GM19035 (cell line): ENCODE data around the gene PBOV1.
"Not testable (repeated sequence)": the region's sequence is repeated elsewhere in the genome, so short reads cannot be mapped to it uniquely, and the experiment has no call there.

ENCODE experiments used
- ATAC-seq: cut with Tn5 transposase; IDR thresholded peaks from one replicate; pipeline ENCODE4 v1.9.1; 2021; ENCODE audit not compliant: unreplicated experiment

The PBOV1 gene

GRCh38 chr6:138239774-138240173 is 21.5 kb upstream of the PBOV1 start:
- no peak for ATAC-seq

- ATAC-seq: no peak
These were observed 20.1 kb upstream of the PBOV1 start for GRCh38 chr6:138238368-138238767.

GRCh38 chr6:138237463-138237862 is 19.2 kb upstream of the PBOV1 start:
- ATAC-seq: no peak

GRCh38 chr6:138235693-138236092 is 17.4 kb upstream of the PBOV1 start:
- ATAC-seq: no peak

- ATAC-seq: no peak
These were observed 16.9 kb upstream of the PBOV1 start for GRCh38 chr6:138235205-138235604.

GRCh38 chr6:138234363-138234762 is 16.1 kb upstream of the PBOV1 start:
- ATAC-seq: no peak

- no peak for ATAC-seq
These were observed 13.1 kb upstream of the PBOV1 start for GRCh38 chr6:138231381-138231886.

GRCh38 chr6:138230759-138231380 is 12.6 kb upstream of the PBOV1 start:
- ATAC-seq: no peak

- ATAC-seq: no peak
These were observed 11.9 kb upstream of the PBOV1 start for GRCh38 chr6:138230221-138230620.

GRCh38 chr6:138229663-138230179 is 11.4 kb upstream of the PBOV1 start:
- no peak for ATAC-seq

- ATAC-seq: no peak
These were observed 10.8 kb upstream of the PBOV1 start for GRCh38 chr6:138229072-138229471.

GRCh38 chr6:138227316-138227781 is 9.1 kb upstream of the PBOV1 start:
- no peak for ATAC-seq

- no peak for ATAC-seq
These were observed 8.5 kb upstream of the PBOV1 start for GRCh38 chr6:138226700-138227315.

- ATAC-seq: no peak
These were observed 7.7 kb upstream of the PBOV1 start for GRCh38 chr6:138225953-138226352.

- no peak for ATAC-seq
These were observed 4.7 kb upstream of the PBOV1 start for GRCh38 chr6:138222901-138223546.

- no peak for ATAC-seq
These were observed 1.6 kb upstream of the PBOV1 start for GRCh38 chr6:138219901-138220300.

GRCh38 chr6:138219398-138219797 is 1.1 kb upstream of the PBOV1 start:
- ATAC-seq: no peak

- ATAC-seq: no peak
These were observed 3.1 kb downstream of the PBOV1 start for GRCh38 chr6:138215093-138215782.

- ATAC-seq: not testable (repeated sequence)
These were observed 5.8 kb downstream of the PBOV1 start for GRCh38 chr6:138212530-138212929.

- no peak for ATAC-seq
These were observed 6.7 kb downstream of the PBOV1 start for GRCh38 chr6:138211601-138212000.

GRCh38 chr6:138211048-138211581 is 7.2 kb downstream of the PBOV1 start:
- no peak for ATAC-seq
